ENCODE measurements around the gene ZXDC.

DNA sequence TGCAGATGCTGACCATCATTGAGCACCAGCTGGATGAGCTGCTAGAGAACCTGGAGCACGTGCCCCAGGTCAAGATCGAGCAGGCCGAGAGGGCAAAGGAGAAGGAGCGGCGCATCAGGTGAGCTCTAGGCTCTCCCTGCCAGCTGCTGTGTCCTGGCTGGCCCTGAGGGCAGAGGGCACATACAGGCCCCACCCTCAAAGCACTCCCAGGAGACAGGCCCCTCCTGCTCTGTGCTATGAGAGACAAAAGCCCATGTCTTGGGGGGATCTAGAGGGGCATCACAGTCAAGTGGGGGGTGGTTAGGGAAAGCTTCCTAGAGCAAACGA, 41.5 kb downstream of the ZXDC start:
- TF ChIP-seq, protein P1, sequence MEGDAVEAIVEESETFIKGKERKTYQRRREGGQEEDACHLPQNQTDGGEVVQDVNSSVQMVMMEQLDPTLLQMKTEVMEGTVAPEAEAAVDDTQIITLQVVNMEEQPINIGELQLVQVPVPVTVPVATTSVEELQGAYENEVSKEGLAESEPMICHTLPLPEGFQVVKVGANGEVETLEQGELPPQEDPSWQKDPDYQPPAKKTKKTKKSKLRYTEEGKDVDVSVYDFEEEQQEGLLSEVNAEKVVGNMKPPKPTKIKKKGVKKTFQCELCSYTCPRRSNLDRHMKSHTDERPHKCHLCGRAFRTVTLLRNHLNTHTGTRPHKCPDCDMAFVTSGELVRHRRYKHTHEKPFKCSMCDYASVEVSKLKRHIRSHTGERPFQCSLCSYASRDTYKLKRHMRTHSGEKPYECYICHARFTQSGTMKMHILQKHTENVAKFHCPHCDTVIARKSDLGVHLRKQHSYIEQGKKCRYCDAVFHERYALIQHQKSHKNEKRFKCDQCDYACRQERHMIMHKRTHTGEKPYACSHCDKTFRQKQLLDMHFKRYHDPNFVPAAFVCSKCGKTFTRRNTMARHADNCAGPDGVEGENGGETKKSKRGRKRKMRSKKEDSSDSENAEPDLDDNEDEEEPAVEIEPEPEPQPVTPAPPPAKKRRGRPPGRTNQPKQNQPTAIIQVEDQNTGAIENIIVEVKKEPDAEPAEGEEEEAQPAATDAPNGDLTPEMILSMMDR (IDR thresholded peaks at IDR 0.05) = no peak
- TF ChIP-seq POLR2A (IDR thresholded peaks at IDR 0.05) (no peak), EP300 (IDR thresholded peaks at IDR 0.05) (no peak)

Measured in tibial nerve (tissue), 4 donors.